HG03039 (cell line): ENCODE results near the gene NBPF1.
"Not testable (repeated sequence)": the region's sequence is repeated elsewhere in the genome, so short reads cannot be mapped to it uniquely, and the experiment has no call there.

Source experiments
- ATAC-seq: cut with Tn5 transposase; IDR thresholded peaks from one replicate; pipeline ENCODE4 v1.9.1; 2021; ENCODE audit warnings: mild to moderate bottlenecking, moderate library complexity; ENCODE audit not compliant: unreplicated experiment

NBPF1 gene

DNA sequence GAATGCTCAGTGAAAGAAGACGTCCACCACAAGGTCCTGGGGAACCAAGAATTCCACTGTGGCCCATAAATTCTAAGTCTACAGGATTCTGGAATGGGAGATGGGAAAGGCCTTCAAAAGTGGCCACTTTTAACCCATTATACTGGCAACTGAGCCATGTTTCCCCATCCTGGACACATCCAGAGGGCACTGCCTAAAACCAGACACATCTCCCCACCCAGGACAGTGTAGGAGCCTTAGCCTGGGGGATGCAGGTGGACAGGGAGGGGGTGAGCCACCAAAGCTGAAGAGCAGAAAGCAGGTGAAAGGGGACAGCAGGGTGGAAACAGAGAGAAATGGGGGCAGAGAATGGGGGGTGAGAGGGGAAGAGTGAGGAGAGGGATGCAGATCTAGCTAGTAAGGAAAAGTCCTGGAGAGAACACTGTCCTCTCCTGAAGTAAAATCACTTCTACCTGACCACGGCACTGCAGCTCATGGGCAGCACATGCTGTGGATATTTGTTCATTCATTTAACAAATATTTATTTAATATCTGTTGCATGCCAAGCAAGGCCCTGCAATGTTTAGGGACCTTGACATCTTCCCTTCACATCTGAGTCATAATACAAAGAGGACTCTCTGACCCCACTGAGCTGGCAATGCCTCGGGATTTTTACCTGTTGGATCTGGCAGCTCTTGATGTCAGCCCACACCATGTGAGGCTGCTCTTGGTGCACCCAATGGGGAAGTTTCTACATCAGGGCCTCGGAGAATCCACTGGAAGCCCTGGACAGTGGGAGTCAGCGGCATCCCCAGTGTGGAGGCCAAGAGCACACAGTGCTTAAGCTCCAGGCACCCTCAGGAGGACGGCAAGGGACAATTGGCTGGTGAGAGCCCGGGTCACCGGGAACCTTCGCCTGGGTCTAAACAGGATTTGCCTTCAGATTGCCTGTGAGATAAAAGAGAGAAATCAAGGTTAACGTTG, 5.2 kb downstream of the NBPF1 start:
- ATAC-seq = not testable (repeated sequence)

DNA sequence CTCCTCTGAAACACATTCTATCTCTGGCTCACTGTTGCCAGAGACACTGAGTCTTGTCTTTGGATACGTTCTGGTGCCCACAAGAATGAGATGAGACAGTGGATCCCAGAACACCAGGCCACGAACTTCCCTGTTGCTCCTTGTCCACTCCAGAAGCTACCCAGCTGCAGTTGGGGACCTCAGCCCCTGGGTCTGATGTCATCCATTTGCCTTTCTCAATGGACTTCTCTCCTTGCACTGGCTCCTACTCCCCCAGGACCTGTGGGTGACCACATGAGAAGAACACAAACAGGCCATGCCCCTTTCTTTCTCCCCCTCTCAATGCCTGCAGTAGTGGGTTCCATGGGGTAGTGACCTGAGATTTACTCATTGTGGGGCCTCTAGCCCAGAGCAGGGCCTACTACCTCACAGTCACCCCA, 5.9 kb downstream of the NBPF1 start:
- ATAC-seq = no peak

DNA sequence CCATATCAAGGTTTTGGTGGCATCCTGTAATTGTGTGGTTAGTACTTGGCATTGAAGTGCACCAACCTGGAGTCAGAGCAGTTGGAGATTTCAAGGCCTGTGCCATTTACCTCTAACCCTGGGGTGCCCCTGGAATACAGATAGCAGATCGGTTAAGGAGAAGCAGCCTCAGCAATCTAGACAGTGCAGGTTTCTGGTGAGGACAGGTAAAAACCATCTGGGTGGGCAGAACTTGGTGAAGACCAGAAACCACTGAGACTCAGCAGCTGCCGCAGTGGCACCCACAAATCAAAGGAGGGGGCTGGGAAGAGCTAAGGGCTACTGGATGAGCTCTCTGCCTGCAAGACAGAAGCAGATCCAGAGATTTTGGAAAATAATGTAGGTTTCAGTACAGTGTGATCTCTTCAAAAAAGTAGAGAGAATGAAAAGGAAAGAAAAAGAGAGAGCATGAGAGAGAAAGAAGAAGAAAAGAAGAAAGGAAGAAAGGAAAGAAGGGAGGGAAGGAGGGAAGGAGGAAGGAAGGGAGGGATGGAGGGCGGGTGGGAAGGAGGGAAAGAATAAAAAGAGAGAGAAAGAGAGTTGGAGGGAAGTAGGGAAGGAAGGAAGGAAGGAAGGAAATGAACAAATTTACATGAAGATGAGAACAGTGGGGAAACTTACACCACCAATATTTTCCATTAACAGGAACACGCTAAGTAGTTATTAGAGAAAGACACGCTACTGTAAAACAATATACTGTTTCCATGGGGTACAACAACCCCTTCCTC, 6.5 kb downstream of the NBPF1 start:
- ATAC-seq = not testable (repeated sequence)

DNA sequence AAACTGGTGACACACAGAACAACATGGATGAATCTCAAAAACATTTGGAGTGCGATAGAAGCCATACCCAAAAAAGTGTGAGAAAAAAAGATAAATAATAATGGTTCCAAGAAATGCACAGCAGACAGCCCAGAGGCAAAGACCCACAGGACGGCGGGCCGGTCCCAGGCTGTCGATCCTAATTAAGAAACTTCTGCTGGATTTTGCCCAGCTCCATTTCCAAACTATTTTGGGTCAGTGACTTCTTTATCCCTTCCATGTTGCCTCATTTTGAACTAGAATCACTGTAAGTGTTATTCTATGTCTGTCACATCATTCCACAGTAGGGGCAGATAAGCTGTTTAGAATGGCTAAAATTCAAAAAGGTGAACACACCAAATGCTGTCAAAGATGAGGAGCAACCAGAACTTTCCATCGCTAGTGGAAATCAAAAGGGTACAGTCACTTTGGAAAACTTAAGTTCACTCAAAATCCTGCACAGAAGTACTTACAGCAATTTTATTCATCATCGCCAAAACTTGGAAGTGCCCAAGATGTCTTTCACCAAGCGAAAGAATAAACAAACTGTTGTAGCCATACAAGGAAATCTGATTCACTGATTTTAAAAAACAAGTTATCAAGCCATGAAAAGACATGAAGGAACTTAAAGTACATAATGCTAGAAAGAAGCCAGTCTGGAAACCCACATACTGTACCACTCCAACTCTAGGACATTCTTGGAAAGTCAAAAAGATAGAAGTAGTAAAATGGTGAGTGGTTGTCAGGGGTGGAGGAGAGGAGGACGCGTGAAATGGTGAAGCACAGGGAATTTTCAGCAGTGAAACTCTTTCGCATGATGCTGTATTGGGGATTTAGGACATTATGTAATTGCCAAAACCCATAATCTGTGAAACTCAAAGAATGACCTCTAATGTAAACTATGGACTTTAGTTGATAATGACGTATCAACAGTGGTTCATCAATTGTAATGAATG, 7.5 kb downstream of the NBPF1 start:
- ATAC-seq = no peak

DNA sequence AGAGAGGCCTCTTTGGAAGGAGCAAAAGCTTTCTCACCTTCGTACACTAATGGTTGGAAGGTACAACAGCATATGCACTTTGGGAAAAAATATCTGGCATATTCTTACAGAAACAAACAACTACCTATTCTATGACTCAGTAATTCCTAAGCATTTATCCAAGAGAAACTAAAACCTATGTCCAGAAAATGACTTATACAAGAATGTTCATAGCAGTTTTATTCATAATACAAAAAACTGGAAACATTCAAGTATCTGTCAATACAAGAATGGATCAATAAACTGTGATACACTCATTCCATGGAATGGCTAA, 8.2 kb downstream of the NBPF1 start:
- ATAC-seq = no peak

DNA sequence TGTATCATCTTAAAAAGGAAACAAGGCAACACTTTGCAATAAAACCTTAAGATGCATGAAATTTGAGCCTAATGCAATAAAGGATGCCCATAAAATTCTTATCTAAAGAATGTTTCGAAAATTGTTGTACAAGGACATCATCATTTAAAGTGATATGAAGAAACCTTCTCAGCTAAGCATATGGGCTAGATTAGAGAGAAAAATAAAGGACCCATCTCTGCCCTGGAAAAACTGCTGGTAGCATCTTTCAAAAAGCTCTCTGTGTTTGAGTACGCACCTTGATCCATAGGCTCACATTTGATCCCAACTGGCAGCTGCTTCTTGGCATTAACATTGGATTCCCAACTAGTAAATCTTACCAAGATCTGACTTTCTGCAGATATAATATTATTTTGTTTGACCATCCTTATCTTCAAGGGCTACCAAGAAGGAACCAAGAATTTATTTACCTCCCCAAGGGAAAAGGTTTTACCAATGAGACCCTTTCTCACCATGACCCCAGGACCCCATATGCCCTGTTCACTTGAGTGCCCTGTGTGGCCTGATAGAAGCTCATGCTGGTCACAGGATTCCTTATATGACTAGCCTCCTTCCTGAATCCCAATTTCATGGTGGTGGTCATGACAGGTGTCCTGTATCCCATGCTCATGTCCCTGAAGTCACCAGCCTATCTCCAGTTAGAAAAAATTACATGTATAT, 8.7 kb downstream of the NBPF1 start:
- not testable (repeated sequence) for ATAC-seq

DNA sequence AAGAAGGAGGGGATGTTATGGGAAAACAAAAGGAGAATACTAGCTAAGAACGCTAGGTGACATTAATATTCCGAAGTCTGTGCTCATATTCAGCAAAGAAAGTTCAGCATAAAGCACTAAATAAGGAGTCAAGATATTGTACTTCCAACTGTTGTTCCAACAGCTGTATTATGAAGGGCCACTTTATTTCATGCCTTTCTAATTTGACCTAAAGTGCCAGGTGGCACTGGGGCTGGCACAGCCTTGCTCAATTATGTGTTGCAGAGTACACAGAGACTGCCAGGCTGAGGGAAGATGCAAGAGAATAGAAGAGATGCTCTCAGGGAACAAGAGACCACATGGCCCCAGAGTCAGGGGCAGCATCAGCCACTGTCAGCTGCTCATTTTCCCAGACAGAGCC, 9.7 kb downstream of the NBPF1 start:
- not testable (repeated sequence) for ATAC-seq

DNA sequence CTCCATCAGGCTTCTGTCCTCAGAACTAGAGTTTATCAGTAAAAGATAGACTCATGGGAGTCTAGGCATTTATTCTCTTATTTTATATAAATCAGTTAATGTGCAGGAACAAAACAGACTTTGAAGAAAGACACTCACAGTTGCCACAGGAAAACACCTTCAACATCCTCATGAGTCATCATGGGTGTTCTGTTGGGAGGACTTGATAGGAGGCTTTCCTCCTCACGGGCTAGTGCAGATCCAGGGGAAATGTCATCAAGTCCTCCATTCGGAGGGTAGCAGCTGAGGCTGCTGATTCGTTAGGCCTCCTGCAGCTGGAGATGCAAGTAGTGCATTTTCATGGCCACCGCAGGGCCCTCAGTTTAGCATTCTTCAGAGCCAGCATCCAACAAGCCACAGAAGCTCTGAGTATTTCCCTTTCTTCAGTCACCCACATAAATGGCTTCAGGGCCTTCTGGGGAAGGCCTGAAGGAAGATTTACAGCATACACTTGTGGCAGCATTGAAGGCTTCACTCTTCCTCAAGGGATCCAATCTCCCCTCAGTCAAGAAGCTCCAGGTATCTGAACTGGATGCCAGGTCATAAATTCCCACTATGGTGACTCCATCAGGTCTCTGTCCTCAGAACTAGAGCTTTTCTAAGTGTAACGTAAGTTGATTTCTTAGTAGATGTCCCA, 10.9 kb downstream of the NBPF1 start:
- ATAC-seq = not testable (repeated sequence)

DNA sequence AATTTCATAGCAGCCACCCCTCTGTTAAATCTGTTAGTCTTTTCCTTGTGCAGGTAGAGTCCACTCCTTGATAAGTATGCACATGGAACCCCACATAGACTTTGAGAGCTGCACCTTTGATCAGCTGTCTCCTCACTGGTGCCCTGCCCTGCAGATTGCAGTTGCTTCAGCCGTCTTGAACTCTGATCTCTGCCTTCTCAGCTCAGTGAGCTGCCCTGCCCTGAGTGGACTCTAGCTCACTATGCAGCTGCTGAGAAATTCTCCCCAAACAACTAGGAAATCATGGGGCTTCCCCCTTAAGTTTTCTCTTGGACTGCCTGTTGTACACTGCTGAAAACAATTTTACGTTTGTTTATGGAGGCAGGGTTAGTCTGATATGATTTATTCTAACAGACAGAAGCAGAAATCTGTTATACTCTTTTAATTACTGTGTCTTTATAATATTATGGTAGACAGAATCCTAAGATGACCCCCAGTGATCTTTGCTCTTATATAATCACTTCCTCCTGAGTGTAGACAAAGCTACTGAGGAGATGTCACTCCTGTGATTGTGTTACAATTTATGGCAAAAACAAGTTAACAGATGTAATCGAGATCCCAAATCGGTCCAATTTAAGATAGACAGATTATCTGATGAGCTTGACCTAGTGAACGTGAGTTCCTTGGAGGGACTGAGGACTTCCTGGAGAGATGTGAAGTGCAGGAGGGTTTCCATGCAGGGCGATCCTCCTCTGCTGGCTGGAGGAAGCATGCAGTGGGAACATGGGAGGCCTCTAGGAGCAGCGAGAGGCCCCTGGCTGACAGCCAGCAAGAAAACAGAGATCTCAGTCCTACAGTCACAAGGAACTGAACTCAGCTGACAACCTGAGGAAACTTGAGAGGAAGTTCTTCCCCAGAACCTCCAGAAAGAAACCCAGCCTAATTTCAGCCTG, 12.2 kb downstream of the NBPF1 start:
- ATAC-seq = not testable (repeated sequence)

DNA sequence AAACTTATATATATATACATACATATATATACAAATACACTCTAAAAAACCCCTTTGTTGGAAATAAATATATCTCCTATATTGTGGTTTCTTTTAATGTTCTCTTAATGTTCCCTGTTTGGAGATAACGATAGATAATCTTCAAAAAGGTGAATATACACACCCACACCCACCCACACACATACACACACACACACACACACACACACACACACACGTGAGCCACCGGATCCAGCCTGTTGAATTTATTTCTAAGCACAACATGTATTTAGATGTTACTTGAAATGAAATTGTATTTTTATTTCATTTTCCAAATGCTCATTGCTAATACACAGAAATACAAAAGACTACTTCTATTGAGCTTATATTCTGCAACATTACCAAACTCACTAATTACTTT, 14.0 kb downstream of the NBPF1 start:
- ATAC-seq = not testable (repeated sequence)

DNA sequence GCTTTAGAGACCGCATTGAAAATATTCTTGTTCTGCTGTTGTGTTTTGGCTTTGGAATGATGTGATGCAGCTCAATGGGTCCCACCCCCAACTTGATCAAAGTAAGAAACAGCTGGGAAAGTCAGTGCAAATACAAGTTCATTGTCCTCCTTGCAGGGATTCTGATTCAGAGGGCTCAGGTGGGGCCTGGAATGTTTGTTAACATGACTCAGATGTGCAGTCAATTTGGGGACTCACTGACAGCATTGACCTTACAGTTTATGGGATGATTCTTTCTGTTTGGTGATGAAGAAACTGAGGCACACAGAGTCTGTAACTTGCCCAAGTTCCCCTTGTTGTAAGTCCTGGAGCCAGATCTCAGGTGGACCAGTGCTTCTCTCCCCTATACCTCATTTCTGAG, 18.1 kb downstream of the NBPF1 start:
- ATAC-seq = not testable (repeated sequence)

DNA sequence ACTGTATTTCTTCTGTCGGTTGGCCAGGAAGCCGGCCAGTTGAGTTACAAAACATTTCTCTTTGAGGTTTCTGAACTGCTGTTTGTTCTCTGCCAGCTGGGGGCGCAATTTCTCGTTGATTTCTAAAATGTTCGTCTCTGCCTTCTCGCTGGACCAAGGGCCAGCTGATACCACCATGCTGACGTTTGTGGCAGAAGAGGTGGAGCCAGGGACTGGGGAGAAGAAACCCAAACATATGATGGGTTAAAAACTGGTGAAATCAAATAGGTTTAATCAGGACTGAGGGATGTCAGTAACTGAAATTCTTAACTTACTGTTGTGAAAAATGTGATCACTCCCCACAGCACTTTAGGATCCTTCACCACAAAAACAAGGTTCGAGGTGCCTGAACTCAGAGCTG, 21.5 kb downstream of the NBPF1 start:
- not testable (repeated sequence) for ATAC-seq

DNA sequence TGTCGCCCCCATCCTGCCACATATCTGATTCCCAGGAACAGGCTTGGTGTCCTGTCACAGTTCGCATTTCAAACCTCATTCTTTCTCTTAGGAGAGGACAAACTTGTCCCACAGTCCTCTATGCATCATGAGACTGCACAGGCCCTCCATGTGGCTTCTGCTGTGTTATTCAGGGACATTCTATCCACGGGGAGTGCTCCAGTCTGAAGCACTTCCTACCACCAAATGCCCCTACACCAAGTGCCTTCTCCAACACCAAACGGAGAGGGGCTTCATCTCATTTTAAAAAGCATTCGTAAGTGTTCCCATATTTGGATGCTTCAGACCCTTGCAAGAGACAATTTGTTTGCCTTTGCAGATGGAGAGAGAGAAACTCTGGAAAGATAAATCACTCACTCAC, 25.3 kb downstream of the NBPF1 start:
- ATAC-seq = not testable (repeated sequence)

DNA sequence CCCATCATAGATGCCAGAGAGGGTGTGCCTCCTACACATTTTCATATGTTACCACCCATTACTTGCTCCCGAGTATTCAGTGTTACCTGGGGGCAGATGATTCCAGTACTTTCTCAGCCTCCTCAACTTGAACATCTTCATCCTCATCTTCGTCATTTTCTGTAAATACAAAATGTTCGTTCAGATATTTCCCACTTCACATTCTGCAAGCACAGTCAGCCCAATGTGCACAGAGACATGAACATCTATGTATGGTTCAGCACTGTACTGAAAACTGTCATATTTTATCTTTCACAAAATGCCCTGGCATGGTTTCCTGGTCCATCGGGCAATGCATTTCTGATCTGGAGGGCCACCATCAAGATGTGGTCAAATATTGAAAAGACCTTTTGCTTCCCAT, 25.7 kb downstream of the NBPF1 start:
- ATAC-seq = not testable (repeated sequence)

DNA sequence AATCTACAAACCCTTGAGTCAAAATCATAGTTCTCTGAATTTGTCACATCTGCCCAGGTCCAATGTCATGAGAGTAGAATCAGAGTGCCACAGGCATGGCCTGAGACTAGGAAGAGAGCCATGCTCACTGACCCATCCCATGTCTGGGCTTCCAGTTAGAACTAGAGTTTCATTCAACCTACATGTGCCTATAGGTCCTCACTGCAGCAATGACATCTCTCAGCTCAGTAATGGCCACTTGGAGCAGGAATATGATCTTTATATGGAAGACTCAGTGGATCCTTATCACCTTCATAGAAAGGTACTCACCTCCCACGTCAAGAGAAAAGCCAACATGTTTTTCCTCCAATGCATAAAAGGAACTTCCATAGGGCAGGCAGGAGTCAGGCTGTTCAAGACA, 48.0 kb downstream of the NBPF1 start:
- ATAC-seq = not testable (repeated sequence)

DNA sequence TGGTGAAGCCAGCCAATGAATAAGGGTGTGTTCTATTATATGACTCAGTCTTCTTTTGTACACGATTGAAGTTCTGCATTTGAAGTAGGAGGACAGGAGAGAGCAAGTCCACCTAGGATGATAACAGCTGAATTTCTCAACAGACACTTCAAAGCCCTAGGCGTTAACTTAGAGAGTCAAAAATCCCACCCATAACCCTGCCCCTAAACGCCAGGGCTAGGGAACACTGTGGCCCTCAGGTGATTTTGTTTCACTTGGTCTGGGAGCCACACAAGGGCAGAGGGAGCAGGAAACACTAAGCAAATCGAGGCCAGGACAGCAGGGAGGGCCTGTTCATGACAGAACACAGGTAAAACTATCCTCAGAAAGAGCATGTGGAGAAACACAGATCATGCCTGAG, 52.3 kb downstream of the NBPF1 start:
- not testable (repeated sequence) for ATAC-seq

DNA sequence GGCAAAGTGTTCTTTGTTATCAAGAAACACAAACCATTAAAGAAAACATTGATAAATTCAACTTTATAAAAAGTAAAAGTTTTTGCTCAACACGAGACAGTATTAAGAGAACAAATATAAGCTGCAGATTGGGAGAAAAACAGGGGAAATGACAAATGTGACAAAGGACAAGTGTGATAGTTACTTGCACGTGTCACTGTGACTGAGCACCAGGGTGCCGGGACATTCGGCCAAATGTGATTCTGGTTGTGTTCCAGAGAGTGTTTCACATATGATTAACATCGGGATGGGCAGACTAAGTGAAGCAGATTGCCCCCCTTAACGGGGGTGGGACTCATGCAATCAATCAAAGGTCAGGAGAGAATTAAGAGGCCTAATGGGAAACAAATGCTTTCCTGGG, 52.9 kb downstream of the NBPF1 start:
- not testable (repeated sequence) for ATAC-seq

DNA sequence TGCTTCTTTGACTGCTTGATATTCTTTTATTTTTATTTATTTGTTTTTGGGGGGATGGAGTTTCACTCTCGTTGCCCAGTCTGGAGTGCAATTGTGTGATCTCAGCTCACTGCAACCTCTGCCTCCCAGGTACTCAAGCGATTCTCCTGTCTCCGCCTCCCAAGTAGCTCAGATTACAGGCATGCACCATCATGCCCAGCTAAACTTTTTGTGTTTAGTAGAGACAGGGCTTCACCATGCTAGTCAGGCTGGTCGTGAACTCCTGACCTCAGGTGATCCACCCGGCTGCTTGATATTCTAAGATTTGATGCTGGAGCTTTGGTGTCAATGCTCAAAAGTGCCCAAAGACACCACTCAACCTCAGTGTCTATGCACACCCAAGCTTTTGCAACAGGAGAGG, 53.7 kb downstream of the NBPF1 start:
- not testable (repeated sequence) for ATAC-seq

DNA sequence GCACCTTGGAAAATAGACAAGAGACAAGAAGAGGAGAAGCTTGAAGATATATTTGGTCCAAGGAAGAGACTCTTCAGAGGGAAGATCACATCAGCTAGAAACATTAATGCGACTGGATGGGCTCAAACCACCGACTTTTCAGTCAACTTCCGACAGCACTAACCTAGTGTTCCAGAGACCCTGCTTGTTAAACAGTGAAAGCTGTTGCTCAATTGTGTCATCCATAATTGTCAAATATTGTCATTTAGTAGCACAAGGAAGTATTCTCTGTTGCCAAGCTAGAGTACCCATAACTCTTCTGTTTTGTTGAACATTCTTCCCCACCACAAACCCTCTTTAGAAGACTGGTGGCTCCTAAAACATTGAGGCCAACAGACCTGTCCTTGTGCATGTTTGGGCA, 56.3 kb downstream of the NBPF1 start:
- not testable (repeated sequence) for ATAC-seq
